HG03460 (cell line): ENCODE measurements around the gene PLPPR1.
"Not testable (repeated sequence)": the region's sequence is repeated elsewhere in the genome, so short reads cannot be mapped to it uniquely, and the experiment has no call there.

ENCODE experiments used
- ATAC-seq: cut with Tn5 transposase; IDR thresholded peaks from one replicate; pipeline ENCODE4 v1.9.1; 2021; ENCODE audit not compliant: unreplicated experiment

The PLPPR1 gene

DNA sequence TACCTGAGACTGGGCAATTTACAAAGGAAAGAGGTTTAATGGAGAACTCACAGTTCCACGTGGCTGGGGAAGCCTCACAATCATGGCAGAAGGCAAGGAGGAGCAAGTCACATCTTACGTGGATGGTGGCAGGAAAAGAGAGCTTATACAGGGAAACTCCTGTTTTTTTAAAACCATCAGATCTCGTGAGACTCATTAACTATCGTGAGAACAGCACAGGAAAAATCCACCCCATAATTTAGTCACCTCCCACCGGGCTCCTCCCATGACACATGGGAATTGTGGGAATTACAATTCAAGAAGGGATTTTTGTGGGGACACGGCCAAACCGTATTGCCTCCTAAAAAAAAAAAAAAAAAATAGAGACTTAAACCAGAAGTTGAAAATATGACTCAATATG, 11.1 kb downstream of the PLPPR1 start:
- ATAC-seq = not testable (repeated sequence)

DNA sequence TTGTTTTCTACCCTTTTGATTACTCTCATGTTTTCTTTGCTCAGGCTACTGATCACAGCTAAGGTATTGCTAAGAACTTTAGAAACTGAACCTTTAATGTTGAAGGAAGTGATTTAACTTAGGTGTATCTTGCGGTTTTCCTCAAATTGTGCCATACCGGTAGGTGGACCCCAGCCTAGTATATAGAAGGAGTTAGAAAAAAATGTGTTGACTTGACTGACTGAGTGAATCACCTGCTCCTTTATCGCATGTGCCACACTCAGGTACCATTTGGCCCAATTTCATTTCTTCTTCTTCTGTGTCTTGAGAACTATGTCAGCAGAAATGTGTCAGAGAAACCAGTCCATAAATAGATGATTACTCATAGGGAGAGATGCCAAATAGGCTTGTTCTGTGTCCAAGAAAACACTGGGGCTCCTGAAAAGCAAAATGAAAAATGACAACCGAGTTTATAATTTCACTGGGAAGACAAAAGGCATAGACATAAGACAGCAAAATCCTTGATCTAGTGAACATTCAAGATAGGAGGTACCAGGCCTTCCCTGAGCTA, 19.4 kb downstream of the PLPPR1 start:
- ATAC-seq = no peak

DNA sequence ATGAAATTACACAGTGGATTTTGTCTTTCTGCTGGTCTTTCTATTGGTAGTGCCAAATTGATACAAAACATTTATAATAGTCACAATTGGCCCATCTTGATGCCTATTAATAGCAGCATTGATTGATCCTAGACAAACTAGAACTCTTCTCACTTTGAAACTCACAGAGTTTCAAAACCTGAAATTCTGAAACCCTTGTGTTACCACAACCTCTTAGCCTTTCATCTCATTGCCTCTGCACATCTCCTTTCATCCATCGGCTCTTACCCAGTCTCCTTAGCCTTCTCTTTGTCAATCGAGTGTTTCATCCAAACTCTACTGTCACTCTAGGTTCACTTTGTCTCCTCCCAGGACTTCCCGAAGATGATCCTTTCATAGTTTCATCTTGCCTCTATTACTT, 22.1 kb downstream of the PLPPR1 start:
- no peak for ATAC-seq

DNA sequence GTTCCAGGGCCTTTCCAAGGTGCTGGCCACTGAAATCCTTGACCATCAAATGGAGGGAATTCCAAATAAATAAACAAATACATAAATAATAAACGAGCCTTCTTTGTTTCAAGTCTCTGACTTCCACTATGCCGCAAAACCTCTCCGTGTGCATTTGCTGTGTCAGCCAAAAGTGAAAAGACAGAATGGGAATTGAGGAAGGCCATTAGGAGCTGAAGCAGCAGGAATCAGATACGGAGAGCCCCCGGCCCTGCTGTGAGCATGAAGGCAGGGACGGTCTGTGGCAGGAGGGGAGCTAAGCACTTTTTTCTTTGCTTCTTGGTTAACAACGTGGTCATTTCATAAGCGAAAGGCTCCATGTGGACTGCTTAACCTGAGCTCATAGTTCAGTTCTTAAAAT, 26.1 kb downstream of the PLPPR1 start:
- ATAC-seq = no peak

DNA sequence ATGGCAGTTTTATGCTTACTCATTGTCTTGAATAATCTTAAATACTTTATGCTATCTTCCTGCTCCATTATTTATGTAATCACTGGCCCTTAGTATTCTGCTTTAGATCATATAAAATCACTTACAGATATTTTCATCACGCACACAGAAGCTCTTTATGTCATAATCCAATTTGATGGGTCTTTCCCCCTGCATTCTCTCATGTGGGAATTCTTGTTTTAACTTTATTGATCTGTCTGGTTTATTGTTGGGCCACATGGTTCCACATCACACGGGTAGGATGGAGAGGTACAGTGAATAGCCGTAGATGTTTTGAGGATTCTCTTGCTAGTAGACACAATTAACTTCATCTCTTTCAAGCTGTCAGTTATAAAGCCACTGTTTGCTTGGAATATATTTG, 27.0 kb downstream of the PLPPR1 start:
- ATAC-seq = no peak

DNA sequence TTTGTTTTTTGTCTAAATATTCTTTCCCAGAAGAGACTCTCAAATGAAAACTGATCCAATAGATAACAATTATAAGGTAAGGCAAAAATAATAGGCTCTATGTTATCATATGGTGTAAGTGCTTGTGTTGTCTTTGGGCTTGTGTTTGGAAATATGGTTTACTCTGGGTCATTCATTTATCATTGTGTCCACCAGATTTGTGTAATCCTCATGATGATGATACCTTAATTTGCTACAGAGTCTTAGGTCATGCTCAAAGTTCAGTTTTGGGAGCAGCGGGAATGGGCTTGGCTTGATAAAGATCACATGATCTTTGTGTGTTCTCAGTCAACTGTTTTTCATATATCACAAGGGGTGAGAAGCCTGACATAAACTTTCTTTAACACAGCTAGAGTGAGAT, 34.2 kb downstream of the PLPPR1 start:
- ATAC-seq = no peak

DNA sequence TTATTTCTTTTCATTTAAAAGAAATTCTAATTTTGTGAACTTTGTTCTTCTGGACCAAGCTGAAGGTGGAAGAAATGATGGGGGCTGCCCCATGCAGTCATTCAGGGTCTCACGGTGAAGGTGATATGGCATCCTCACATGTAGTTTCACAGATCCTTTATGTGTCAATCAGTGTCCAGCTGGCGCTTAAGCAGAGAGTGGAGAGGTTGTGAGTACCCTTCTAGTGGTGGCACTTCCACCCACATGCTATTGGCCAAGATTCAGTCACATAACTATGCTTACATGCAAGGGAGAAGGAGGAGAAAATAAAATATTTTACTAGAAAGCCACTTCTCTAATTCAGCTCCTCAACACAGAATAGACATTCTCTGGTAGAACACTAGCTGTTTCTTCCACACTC, 34.7 kb downstream of the PLPPR1 start:
- ATAC-seq = no peak

DNA sequence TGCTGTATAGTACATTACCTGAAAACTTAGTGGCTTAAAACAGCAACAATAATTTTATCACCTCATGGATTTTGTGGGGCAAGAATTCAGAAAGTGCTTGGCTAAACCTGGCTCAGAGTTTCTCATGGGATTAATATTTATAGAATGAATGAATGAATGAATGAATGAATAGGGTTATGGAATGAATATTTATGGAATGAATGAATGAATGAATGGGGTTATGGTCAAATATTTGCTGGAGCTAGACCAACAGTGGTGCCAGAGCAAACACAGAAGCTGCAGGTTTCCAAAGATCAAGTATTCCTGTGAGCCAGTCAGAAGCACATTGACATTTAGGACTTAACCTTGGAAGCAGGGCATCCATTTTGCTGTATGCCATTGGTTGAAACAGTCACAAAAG, 35.7 kb downstream of the PLPPR1 start:
- ATAC-seq = no peak

DNA sequence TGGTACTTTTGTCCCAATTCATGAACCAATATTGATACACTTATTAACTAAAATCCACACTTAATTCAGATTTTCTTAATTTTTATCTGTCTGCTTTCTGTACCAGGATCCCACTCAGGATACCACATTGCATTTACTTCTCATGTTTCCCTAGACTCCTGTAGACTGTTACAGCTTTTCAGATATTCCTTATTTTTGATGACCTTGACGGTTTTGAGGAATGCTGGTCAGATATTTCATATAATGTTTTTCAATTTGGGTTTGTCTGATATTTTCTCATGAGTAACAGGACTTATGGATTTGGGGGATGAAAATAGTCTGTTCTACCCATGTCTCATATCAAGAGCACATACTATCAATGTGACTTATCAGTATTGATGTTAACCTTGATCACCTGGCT, 37.4 kb downstream of the PLPPR1 start:
- ATAC-seq = no peak

DNA sequence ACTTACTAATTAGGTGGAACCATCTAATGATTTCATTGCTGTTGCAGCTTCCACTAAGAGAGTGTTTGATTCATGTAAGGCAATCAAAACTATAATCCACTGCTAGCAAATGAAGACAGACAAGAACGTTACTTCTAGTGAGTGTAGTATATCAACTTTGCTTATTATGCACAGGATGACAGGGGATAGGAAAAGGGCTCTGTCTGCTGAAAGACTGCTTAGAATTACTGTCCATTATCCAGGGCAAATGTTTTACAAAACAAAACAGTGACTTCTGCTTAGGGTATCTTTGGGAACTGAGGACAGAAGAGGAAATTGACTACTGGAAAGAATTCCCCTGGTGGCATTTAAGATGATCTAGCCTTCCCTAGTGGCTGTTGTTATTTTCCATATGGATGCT, 40.2 kb downstream of the PLPPR1 start:
- ATAC-seq = no peak

DNA sequence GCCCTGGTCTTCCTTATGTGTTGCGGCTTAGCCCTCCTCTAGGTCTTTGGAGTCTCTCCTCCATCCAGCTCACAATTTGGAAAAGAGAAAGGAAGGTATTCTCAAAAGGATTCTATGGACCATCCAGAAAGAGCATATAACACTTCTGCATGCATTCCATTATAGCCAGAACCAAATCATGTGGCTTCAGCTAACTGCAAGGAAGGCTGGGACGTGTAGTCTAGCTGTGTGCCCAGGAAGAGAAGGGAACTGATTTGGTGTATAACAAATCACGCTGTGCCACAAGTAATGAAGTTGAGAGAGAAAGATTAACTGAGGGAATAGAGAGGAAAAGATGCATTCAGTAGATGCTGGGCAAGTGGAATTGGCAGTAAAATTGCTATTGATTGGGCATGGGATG, 43.7 kb downstream of the PLPPR1 start:
- no peak for ATAC-seq

DNA sequence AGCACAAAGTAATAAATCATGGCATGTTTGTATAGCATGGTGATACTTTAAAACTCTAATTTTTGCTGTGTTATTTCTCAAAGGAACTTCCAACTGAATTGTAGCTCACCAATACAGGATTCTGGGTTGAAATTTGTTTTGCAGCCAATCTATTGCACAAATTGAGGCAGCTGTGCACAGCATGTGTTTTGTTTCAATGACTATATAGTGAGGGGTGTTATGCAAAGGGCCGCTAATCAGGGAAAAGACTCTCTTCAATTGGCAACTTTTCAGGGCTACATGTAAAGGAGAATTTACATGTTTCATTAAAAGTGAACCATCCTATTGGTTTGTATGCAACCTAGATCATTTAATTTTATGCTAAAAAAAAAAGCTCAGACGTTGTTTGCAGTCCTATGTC, 44.6 kb downstream of the PLPPR1 start:
- ATAC-seq = no peak

DNA sequence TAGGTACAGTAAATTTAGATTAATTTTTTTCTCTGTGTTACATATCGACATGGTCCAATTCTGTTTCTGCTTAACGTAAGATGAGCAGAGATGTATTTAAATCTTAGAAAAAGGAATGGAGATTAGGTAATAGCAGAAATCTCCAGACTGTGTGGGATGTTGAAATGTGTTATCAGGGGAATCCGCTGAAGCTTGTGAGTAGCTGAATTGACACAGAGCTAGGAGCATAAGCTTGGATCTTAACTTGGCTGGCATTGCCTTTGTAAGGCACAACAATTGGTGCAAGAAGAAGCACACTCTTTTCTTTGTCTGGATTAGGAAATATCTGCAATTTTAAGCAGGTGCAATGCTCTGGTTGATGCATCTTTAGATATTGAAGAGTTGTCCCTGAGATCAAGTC, 53.1 kb downstream of the PLPPR1 start:
- no peak for ATAC-seq

DNA sequence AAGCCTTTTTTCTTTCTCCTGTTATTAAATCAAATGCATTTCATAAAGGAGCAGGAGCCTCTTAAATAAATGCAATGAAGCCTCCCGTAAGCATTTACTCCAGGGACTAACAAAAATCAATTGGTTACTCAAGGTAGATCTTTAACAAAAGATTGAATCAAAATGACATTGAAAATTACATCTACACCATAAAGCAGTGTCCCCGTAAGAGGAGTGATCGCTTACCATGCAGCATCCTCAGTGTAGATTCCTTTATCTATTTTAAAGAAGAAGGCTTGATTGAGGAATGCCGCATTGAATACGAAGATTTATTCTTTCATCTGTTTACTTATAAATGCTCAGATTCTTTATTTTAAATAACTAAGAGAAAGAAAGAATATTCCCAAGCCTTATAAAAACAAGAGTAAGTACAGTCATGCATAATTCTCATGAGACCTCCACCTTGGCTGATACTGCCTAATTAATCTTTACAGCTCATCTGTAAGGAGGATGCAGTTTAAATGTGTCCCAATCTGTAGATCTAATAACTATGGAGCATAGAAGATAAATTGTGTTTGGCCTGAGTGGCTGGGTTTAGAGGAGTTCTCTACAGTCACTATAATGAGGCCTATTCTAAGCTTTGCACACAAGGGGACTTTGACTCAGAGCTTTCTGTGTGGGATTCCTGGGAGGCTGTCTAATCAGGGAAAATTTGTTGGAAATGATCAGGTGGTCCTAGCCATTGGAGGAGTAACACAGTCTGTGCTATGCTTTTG, 55.1 kb downstream of the PLPPR1 start:
- no peak for ATAC-seq

DNA sequence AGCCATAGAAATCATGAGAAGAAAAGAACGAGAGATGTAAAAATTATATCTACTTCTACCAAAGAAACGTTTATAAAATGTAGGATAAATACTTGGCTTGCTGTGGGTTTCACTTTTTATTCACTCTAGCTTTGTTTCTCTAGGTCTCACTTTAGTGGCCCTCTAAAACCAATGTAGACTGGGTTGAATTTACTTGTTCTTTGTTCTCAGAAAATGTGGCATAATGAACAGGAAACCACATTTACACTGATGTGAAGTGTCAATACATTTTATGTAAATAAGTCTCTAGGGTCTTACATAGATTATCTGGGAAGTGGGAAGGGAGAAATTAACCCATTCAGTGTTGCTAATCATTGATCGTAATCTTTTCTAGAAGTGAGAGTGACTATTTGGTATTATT, 58.9 kb downstream of the PLPPR1 start:
- no peak for ATAC-seq

DNA sequence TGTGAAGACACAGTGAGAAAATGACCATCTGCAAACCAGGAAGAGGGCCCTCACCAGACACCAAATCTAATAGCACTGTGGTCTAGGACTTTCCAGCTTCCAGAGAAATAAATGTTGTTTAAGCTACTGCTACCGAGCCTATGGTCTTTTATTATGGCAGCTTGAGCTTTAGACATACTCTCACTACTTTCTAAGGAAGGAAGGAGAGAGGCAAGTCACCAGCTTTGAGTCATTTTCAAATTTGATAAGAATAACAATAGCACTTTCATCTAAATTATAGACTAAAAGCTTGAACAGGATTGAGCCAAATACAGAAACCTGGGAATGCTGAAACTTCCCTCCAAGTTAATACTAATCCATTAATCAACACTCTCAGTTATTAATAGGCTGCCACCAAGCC, 64.4 kb downstream of the PLPPR1 start:
- no peak for ATAC-seq

DNA sequence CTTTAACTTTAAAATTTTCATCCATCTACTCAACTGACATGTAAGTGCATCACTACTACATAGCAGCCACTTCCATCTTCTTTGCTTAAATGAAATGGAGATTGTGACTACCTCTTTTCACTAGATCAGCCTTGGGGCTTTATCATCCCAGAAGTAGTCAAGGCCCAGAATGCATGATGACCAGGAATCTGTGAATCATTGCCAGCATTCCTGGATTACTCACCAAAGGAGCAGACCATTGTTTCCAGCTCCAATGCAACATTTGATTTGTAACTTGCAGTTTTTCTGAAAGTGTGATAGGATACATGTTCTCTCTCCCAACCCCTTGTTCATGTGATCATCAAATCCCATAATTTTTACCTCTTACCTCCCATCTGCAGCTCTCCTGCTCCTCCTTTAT, 65.1 kb downstream of the PLPPR1 start:
- ATAC-seq = no peak

DNA sequence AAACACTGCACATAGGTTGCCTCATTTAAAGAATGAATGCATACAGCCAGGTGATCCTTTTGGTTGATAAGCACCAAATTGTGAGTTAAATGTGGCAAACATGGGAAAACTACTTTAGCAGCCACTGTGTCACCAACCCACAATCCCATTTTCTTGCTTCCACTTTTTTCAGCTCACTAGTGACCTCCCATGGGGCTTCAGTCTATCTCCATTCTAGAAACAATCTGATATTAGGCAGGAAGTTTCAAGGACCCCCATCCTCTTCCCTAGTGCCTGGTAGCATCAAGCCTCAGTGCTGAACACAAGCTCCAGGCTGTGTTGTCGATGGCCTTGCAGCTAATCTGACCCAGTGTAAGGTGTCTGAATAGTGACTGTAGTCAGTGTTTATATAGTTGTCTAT, 66.2 kb downstream of the PLPPR1 start:
- ATAC-seq = no peak

DNA sequence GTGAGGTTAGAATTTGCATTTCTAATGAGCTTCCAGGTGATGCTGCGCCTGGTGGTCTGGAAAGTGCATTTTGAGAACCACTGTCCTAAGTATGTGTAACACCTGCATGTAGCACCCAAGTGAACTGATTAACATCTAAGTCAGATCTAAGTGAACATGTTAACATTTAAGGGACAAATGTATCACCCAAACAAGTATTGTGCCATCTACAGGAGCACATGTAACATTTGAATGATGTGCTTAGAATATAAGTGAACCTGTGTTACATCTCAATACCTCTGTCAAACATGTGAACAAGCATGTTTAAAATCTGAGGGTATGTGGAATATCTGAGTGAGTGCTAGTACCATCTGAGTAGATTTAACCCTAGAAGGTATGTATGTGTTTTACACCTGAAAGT, 68.7 kb downstream of the PLPPR1 start:
- no peak for ATAC-seq

DNA sequence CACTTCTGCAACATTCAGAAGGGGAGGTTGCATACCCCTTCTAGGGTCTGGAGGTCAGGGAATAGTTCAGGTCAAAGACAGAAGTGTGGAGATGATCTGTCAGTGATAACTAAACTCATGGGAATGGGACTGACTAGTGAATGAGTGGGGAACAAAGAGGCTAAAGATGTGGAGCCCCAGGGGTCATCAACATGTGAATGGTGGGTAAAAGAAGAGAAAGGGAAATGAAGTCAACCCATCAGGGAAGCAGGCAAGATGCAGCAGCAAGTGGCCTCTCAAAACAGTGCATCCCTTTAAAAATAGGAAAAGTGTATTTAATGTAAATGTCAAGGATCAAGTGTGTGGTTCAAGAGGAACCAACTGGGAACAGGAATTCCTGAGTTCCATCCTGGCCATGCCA, 69.9 kb downstream of the PLPPR1 start:
- no peak for ATAC-seq

DNA sequence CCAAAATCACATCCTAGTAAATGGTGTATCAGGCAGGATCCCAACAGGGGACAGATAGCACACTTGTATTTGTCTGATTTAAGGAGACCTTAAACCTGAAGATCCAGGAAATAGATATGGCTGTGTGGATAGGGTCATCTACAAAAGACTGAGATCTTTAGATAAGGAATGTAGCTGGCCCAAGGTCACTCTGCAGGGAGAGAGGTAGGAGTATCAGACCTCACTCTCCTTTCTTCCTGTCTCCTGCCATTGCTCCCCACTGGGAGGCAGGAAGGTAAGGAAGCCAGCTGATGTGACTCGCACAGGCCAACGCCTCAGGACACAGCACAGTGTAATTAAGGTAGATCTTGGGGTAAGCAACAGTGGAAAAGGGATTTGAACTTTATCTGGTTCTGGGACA, 85.8 kb downstream of the PLPPR1 start:
- ATAC-seq = no peak

DNA sequence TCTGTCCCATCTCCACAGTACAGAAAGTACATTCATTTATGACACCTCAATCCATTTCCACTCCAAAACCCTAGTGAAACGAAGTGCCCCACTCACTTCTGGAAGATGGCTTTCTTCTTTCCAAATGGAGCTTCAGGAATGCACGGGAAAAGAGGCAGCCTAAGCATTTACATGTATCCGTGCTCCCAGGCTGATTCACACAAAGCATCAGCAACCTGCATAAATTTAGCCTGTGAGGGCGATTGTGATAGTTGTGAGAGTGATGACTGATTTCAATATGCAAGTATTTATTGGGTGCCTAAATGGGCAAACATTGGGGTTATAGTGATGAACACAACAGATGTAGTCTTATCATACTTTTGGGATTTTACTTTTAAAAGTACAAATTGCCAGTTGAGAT, 86.6 kb downstream of the PLPPR1 start:
- ATAC-seq = no peak

DNA sequence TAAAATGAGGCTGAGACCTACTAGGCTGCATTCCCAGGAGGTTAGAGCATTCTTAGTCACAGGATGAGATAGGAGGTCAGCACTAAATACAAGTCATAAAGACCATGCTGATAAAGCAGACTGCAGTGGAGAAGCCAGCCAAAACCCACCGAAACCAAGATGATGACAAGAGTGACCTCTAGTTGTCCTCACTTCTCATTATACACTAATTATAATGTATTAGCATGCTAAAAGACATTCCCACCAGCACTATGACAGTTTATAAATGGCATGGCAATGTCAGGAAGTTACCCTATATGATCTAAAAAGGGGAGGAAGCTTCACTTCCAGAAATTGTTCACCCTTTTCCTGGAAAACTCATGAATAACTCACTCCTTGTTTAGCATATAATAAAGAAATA, 88.6 kb downstream of the PLPPR1 start:
- ATAC-seq = no peak
